HG03108 (cell line): ENCODE results near the gene NOTUM.

ENCODE experiments used
- ATAC-seq: cut with Tn5 transposase; IDR thresholded peaks from one replicate; pipeline ENCODE4 v1.9.1; 2021; ENCODE audit warnings: moderate library complexity; ENCODE audit not compliant: unreplicated experiment

NOTUM gene

GRCh38 chr17:81912441-81913309 is 48.3 kb downstream of the NOTUM start:
- ATAC-seq: no peak

GRCh38 chr17:81911969-81912368 is 49.0 kb downstream of the NOTUM start:
- ATAC-seq: no peak

- ATAC-seq: peak; percentile 66
Observed at GRCh38 chr17:81911277-81911961, 49.6 kb downstream of the NOTUM start, which contains the start of gene PCYT2. TSS of gene PCYT2 (minus strand) at chr17:81911399. CDS start at chr17:81911355, 44 bp downstream.

GRCh38 chr17:81910840-81911276 is 50.1 kb downstream of the NOTUM start:
- peak; percentile 26 for ATAC-seq

GRCh38 chr17:81909966-81910839 is 50.8 kb downstream of the NOTUM start:
- no peak for ATAC-seq

- ATAC-seq: no peak
Observed at GRCh38 chr17:81909231-81909630, 51.8 kb downstream of the NOTUM start.

- no peak for ATAC-seq
Observed at GRCh38 chr17:81908793-81909192, 52.2 kb downstream of the NOTUM start.

- no peak for ATAC-seq
Observed at GRCh38 chr17:81907219-81908145, 53.5 kb downstream of the NOTUM start.

- ATAC-seq: no peak
Observed at GRCh38 chr17:81906476-81907218, 54.3 kb downstream of the NOTUM start.

GRCh38 chr17:81905993-81906392 is 55.0 kb downstream of the NOTUM start:
- ATAC-seq: no peak

- ATAC-seq: no peak
Observed at GRCh38 chr17:81905424-81905875, 55.5 kb downstream of the NOTUM start.

- no peak for ATAC-seq
Observed at GRCh38 chr17:81904600-81905423, 56.2 kb downstream of the NOTUM start.

- no peak for ATAC-seq
Observed at GRCh38 chr17:81903896-81904599, 56.9 kb downstream of the NOTUM start.

- no peak for ATAC-seq
Observed at GRCh38 chr17:81903415-81903831, 57.6 kb downstream of the NOTUM start.

GRCh38 chr17:81902653-81903414 is 58.2 kb downstream of the NOTUM start:
- ATAC-seq: no peak
